Neural progenitor cell (in vitro differentiated cells): ENCODE measurements around the gene RPN2. TPM values are rescaled to one million over a fixed set of nuclear protein-coding genes. Genes with fewer than 3 reads are reported as not detected.

Experiments used
- DNase-seq: peaks from one replicate; pipeline ENCODE4 v3.0.0-alpha.2; 2016; ENCODE audit warnings: low spot score
- H2AFZ ChIP-seq: fragments of 200-600 bp; sonication (generic); replicated peaks from 2 replicates; pipeline ENCODE4 v1.6.1; 2016; ENCODE audit warnings: antibody characterized with exemption
- H3F3A ChIP-seq: fragments of 200-600 bp; sonication (generic); 2 replicates; pipeline ENCODE4 v1.6.1; 2016; ENCODE audit warnings: antibody characterized with exemption, low read depth
- H3K27ac ChIP-seq: fragments of 200-600 bp; sonication (generic); 2 replicates; pipeline ENCODE4 v1.5.1; 2016; ENCODE audit warnings: mild to moderate bottlenecking
- H3K27me3 ChIP-seq: fragments of 200-600 bp; sonication (generic); 2 replicates; pipeline ENCODE4 v1.6.1; 2016; ENCODE audit warnings: mild to moderate bottlenecking, moderate library complexity
- H3K36me3 ChIP-seq: fragments of 200-600 bp; sonication (generic); 2 replicates; pipeline ENCODE4 v1.5.1; 2016
- H3K4me1 ChIP-seq: fragments of 200-600 bp; sonication (generic); 2 replicates; pipeline ENCODE4 v1.6.1; 2016; ENCODE audit warnings: mixed run types
- H3K4me2 ChIP-seq: fragments of 200-600 bp; sonication (generic); 2 replicates; pipeline ENCODE4 v1.6.1; 2016
- H3K4me3 ChIP-seq: fragments of 200-600 bp; sonication (generic); 2 replicates; pipeline ENCODE4 v1.5.1; 2016
- H3K79me2 ChIP-seq: fragments of 200-600 bp; sonication (generic); 2 replicates; pipeline ENCODE4 v1.6.1; 2016; ENCODE audit warnings: low read depth
- H3K9ac ChIP-seq: fragments of 200-600 bp; sonication (generic); 2 replicates; pipeline ENCODE4 v1.6.1; 2016
- H3K9me3 ChIP-seq: fragments of 200-600 bp; sonication (generic); 2 replicates; pipeline ENCODE4 v1.5.1; 2016; ENCODE audit warnings: low read depth
- H4K20me1 ChIP-seq: fragments of 200-600 bp; sonication (generic); 2 replicates; pipeline ENCODE4 v1.6.1; 2016; ENCODE audit warnings: low read depth
- H3K27ac Mint-ChIP-seq: 3 replicates; pipeline ENCODE4 v1.8.0; 2021; ENCODE audit warnings: mixed read lengths
- H3K27me3 Mint-ChIP-seq: 2 replicates; pipeline ENCODE4 v1.8.0; 2022; ENCODE audit warnings: low read depth, mild to moderate bottlenecking, inconsistent platforms, moderate library complexity, mixed read lengths; ENCODE audit not compliant: insufficient read depth
- H3K36me3 Mint-ChIP-seq: 3 replicates; pipeline ENCODE4 v1.8.0; 2021; ENCODE audit warnings: mixed read lengths
- H3K4me1 Mint-ChIP-seq: 3 replicates; pipeline ENCODE4 v1.8.0; 2021; ENCODE audit warnings: mixed read lengths
- H3K4me3 Mint-ChIP-seq: 3 replicates; pipeline ENCODE4 v1.8.0; 2021; ENCODE audit warnings: mild to moderate bottlenecking, moderate library complexity, mixed read lengths
- H3K9me3 Mint-ChIP-seq: 3 replicates; pipeline ENCODE4 v1.8.0; 2020; ENCODE audit warnings: mixed read lengths
- CTCF ChIP-seq: fragments of 200-600 bp; sonication (generic); IDR thresholded peaks from 2 replicates; pipeline ENCODE4 v1.5.1; 2017; ENCODE audit warnings: antibody characterized with exemption, mild to moderate bottlenecking
- EZH2 ChIP-seq: fragments of 200-600 bp; sonication (generic); IDR thresholded peaks from 2 replicates; pipeline ENCODE4 v1.6.1; 2017; ENCODE audit warnings: antibody characterized with exemption, mild to moderate bottlenecking, moderate library complexity
- EZH2phosphoT487 ChIP-seq: fragments of 200-600 bp; sonication (generic); IDR thresholded peaks from 2 replicates; pipeline ENCODE4 v1.6.1; 2017; ENCODE audit warnings: antibody characterized with exemption
- total RNA-seq: library from RNA; depleted of rRNA; stranded (reverse); fragments of >200 nt; gene quantifications from 2 replicates; pipeline ENCODE4 v1.2.3, GENCODE V29; 2015; ENCODE audit warnings: low replicate concordance

RPN2 gene
- total RNA-seq, 1 donor from 2014 or later: 249 TPM

- Histone ChIP-seq H3F3A (no peaks in the 10 kb centered on the region), H2AFZ (no peak overlapping the region), H3K9ac (no peak overlapping the region), H3K4me3 (no peak overlapping the region), H3K36me3 (no peaks in the 10 kb centered on the region), H3K9me3 (no peaks in the 10 kb centered on the region), H3K4me2 (no peak overlapping the region), H3K79me2 (no peaks in the 10 kb centered on the region), H4K20me1 (no peaks in the 10 kb centered on the region), H3K27ac (no peak overlapping the region), H3K27me3 (no peaks in the 10 kb centered on the region), H3K4me1 (no peaks in the 10 kb centered on the region)
- no peak for DNase-seq
- Mint-ChIP-seq H3K4me1 (no peaks in the 10 kb centered on the region), H3K27ac (no peak overlapping the region), H3K4me3 (peak overlapping the region; percentile 17), H3K27me3 (peaks cover 3% of the 10 kb centered on the region), H3K9me3 (no peaks in the 10 kb centered on the region), H3K36me3 (peaks cover 5% of the 10 kb centered on the region)
- TF ChIP-seq EZH2phosphoT487: no peak
- TF ChIP-seq CTCF: no peak
- TF ChIP-seq EZH2: no peak
Measured at GRCh38 chr20:37155987-37156386, 23.1 kb upstream of the RPN2 start.

- Histone ChIP-seq H3K79me2 (no peaks in the 10 kb centered on the region), H3K9ac (no peak overlapping the region), H3K4me2 (no peak overlapping the region), H3K4me1 (no peaks in the 10 kb centered on the region), H3F3A (peaks cover 5% of the 10 kb centered on the region), H3K4me3 (no peak overlapping the region), H3K27ac (no peak overlapping the region), H3K27me3 (no peaks in the 10 kb centered on the region), H3K36me3 (no peaks in the 10 kb centered on the region), H2AFZ (no peak overlapping the region), H3K9me3 (no peaks in the 10 kb centered on the region), H4K20me1 (no peaks in the 10 kb centered on the region)
- Mint-ChIP-seq H3K27ac (no peak overlapping the region), H3K36me3 (peaks cover 4% of the 10 kb centered on the region), H3K27me3 (peaks cover 5% of the 10 kb centered on the region), H3K4me3 (no peak overlapping the region), H3K4me1 (peaks cover 8% of the 10 kb centered on the region), H3K9me3 (no peaks in the 10 kb centered on the region)
- TF ChIP-seq EZH2phosphoT487 (no peak), CTCF (no peak), EZH2 (no peak)
- DNase-seq: no peak
Measured at GRCh38 chr20:37158248-37158647, 20.9 kb upstream of the RPN2 start.

- TF ChIP-seq CTCF (no peak), EZH2 (no peak), EZH2phosphoT487 (no peak)
- no peaks in the 10 kb centered on the region for H3K79me2 ChIP-seq
- no peak overlapping the region for H3K4me3 ChIP-seq
- H3K27ac ChIP-seq: no peak overlapping the region
- H3K9ac ChIP-seq: no peak overlapping the region
- Mint-ChIP-seq H3K27me3 (peaks cover 9% of the 10 kb centered on the region), H3K27ac (peak overlapping the region; percentile 30), H3K4me1 (peaks cover 8% of the 10 kb centered on the region), H3K36me3 (peaks cover under 1% of the 10 kb centered on the region), H3K4me3 (no peak overlapping the region), H3K9me3 (no peaks in the 10 kb centered on the region)
- DNase-seq: no peak
- H2AFZ ChIP-seq: no peak overlapping the region
- no peaks in the 10 kb centered on the region for H3K36me3 ChIP-seq
- H3K4me2 ChIP-seq: no peak overlapping the region
- H3K9me3 ChIP-seq: no peaks in the 10 kb centered on the region
- no peaks in the 10 kb centered on the region for H3K27me3 ChIP-seq
- peaks cover 5% of the 10 kb centered on the region for H3F3A ChIP-seq
- no peaks in the 10 kb centered on the region for H3K4me1 ChIP-seq
- H4K20me1 ChIP-seq: no peaks in the 10 kb centered on the region
Measured at GRCh38 chr20:37160683-37161082, 18.4 kb upstream of the RPN2 start.
